CD4-positive, alpha-beta T cell treated with Interleukin-6 at 100 ng/mL for 8 hours (primary cell): ENCODE results near the gene SOX8.

Experiments used
- DNase-seq: peaks from one replicate; pipeline ENCODE4 v3.0.0-alpha.2; 2020; ENCODE audit warnings: mixed read lengths, low spot score

The SOX8 gene

GRCh38 chr16:1008085-1008484 lies 26.5 kb downstream of the SOX8 start:
- no peak for DNase-seq

- no peak for DNase-seq
Measured at GRCh38 chr16:1009358-1010150, 28.0 kb downstream of the SOX8 start.

- DNase-seq = no peak
Measured at GRCh38 chr16:1010251-1010650, 28.7 kb downstream of the SOX8 start.

- no peak for DNase-seq
Measured at GRCh38 chr16:1010815-1011214, 29.2 kb downstream of the SOX8 start.

- DNase-seq = no peak
Measured at GRCh38 chr16:1011316-1012082, 29.9 kb downstream of the SOX8 start.

- no peak for DNase-seq
Measured at GRCh38 chr16:1012135-1012534, 30.6 kb downstream of the SOX8 start.

- DNase-seq = no peak
Measured at GRCh38 chr16:1012722-1013592, 31.4 kb downstream of the SOX8 start.

GRCh38 chr16:1013593-1013900 lies 32.0 kb downstream of the SOX8 start:
- no peak for DNase-seq

- no peak for DNase-seq
Measured at GRCh38 chr16:1014221-1014620, 32.7 kb downstream of the SOX8 start.

- no peak for DNase-seq
Measured at GRCh38 chr16:1014771-1015495, 33.4 kb downstream of the SOX8 start.

- DNase-seq = no peak
Measured at GRCh38 chr16:1018447-1019198, 37.1 kb downstream of the SOX8 start.

- DNase-seq = no peak
Measured at GRCh38 chr16:1019231-1020090, 37.9 kb downstream of the SOX8 start.

GRCh38 chr16:1020091-1020399 lies 38.5 kb downstream of the SOX8 start:
- DNase-seq = no peak

GRCh38 chr16:1020591-1020990 lies 39.0 kb downstream of the SOX8 start:
- DNase-seq = no peak

- no peak for DNase-seq
Measured at GRCh38 chr16:1021553-1022160, 40.1 kb downstream of the SOX8 start.

GRCh38 chr16:1022466-1022865 lies 40.9 kb downstream of the SOX8 start:
- no peak for DNase-seq

GRCh38 chr16:1024138-1024537 lies 42.6 kb downstream of the SOX8 start:
- no peak for DNase-seq

- DNase-seq = peak; percentile 42
Measured at GRCh38 chr16:1025183-1025809, 43.7 kb downstream of the SOX8 start.

- no peak for DNase-seq
Measured at GRCh38 chr16:1026057-1026783, 44.6 kb downstream of the SOX8 start.
